HepG2 (cell line): ENCODE data around the gene BANP. TPM values are rescaled to one million over a fixed set of nuclear protein-coding genes. Genes with fewer than 3 reads are reported as not detected.

ENCODE experiments used
- CHD2 ChIP-seq: IDR thresholded peaks from 2 replicates; pipeline ENCODE4 v1.6.1; 2011; ENCODE audit warnings: low read depth, low read length, improper control_type of control experiment
- FIP1L1 ChIP-seq: fragments of 200-400 bp; formaldehyde crosslinking; IDR thresholded peaks from 2 replicates; pipeline ENCODE4 v1.6.1; 2018; ENCODE audit warnings: low read depth, mild to moderate bottlenecking, low read length, moderate library complexity, borderline replicate concordance; ENCODE audit not compliant: insufficient read depth
- HMG20B ChIP-seq: conservative IDR thresholded peaks from 2 replicates; pipeline ENCODE4 v1.6.1; 2016; ENCODE audit warnings: missing genetic modification reagents, missing compliant biosample characterization
- HOMEZ ChIP-seq: IDR thresholded peaks from 2 replicates; pipeline ENCODE4 v1.6.1; 2016; ENCODE audit warnings: low read depth
- NCOA1 ChIP-seq: sonication (generic); formaldehyde crosslinking; IDR thresholded peaks from 2 replicates; pipeline ENCODE4 v1.9.0; 2021; ENCODE audit warnings: missing genetic modification reagents
- POLR2AphosphoS5 ChIP-seq: IDR thresholded peaks from 2 replicates; pipeline ENCODE4 v1.6.1; 2012; ENCODE audit warnings: low read depth, low read length
- PPARG ChIP-seq: conservative IDR thresholded peaks from 2 replicates; pipeline ENCODE4 v1.6.1; 2016; ENCODE audit warnings: missing biosample characterization, missing genetic modification reagents
- PRDM15 ChIP-seq: sonication (generic); formaldehyde crosslinking; IDR thresholded peaks from 2 replicates; pipeline ENCODE4 v1.4.0; 2020; ENCODE audit warnings: missing genetic modification reagents
- PRDM4 ChIP-seq: sonication (generic); formaldehyde crosslinking; IDR thresholded peaks from 2 replicates; pipeline ENCODE4 v1.9.0; 2021; ENCODE audit warnings: missing genetic modification reagents, borderline replicate concordance
- RBM22 ChIP-seq: fragments of 200-400 bp; formaldehyde crosslinking; optimal IDR thresholded peaks from 2 replicates; pipeline ENCODE3; 2017; ENCODE audit warnings: mild to moderate bottlenecking, low read length, moderate library complexity
- SKIL ChIP-seq: sonication (generic); formaldehyde crosslinking; IDR thresholded peaks from 2 replicates; pipeline ENCODE4 v1.8.0; 2022; ENCODE audit warnings: missing genetic modification reagents, mild to moderate bottlenecking, moderate library complexity, borderline replicate concordance
- SOX6 ChIP-seq, 2 experiments: fragments of 450-650 bp in 1 of 2; sonication (generic) in 1 of 2; formaldehyde crosslinking in 1 of 2; IDR thresholded peaks; 2 replicates each; pipeline versions ENCODE4 v1.4.0 to v1.6.1; 2017 to 2020; ENCODE audit warnings: antibody characterized with exemption in 1 of 2, mild to moderate bottlenecking in 1 of 2, missing genetic modification reagents in 1 of 2
- ZNF260 ChIP-seq: sonication (generic); formaldehyde crosslinking; IDR thresholded peaks from 2 replicates; pipeline ENCODE4 v1.4.0; 2020; ENCODE audit warnings: missing genetic modification reagents, low read depth, mild to moderate bottlenecking, borderline replicate concordance
- ZNF513 ChIP-seq: sonication (generic); formaldehyde crosslinking; conservative IDR thresholded peaks from 2 replicates; pipeline ENCODE4 v1.5.0; 2020; ENCODE audit warnings: missing genetic modification reagents
- ZNF7 ChIP-seq: IDR thresholded peaks from 2 replicates; pipeline ENCODE4 v1.6.1; 2016; ENCODE audit warnings: missing biosample characterization, missing genetic modification reagents
- ZNF713 ChIP-seq: sonication (generic); formaldehyde crosslinking; IDR thresholded peaks from 2 replicates; pipeline ENCODE4 v1.4.0; 2020; ENCODE audit warnings: mild to moderate bottlenecking, missing genetic modification reagents
- ZNF720 ChIP-seq: sonication (generic); formaldehyde crosslinking; IDR thresholded peaks from 2 replicates; pipeline ENCODE4 v1.4.0; 2020; ENCODE audit warnings: missing genetic modification reagents
- polyA plus RNA-seq, 8 experiments: library from polyadenylated mRNA; depleted of rRNA in 3 of 8; stranded (reverse) in 7 of 8; unstranded in 1 of 8; fragments of >200 nt; fragmentation: Illumina TruSeq in 4 of 8; extraction: Trizol in 4 of 8; gene quantifications; 2 replicates each; pipeline versions ENCODE4 v1.2.1 to v1.2.3, GENCODE V29; 2011 to 2016; ENCODE audit warnings: low read depth in 4 of 8, missing spikeins in 1 of 8, mixed read lengths in 1 of 8; ENCODE audit not compliant: insufficient read depth in 1 of 8
- total RNA-seq, 5 experiments: library from RNA; depleted of rRNA; stranded (reverse); fragments of >200 nt; fragmentation: Illumina TruSeq; extraction: Trizol; gene quantifications; 2 replicates each; pipeline ENCODE4 v1.2.3, GENCODE V29; 2016; ENCODE audit warnings: low read depth in 1 of 5

BANP gene
- total and polyA plus RNA-seq, 2 of the 13 experiments (the other 11 are each of a cell fraction or from before 2014, with no cell fraction given) = 20.2 to 23.8 TPM

- TF ChIP-seq PRDM15 (CRISPR knock-in tag) (no peak), ZNF7 (CRISPR knock-in tag) (no peak), HMG20B (CRISPR knock-in tag) (no peak), ZNF713 (CRISPR knock-in tag) (no peak), HOMEZ (no peak), ZNF513 (no peak), SOX6 (IDR thresholded peaks at IDR 0.05) (no peak), SOX6 (CRISPR knock-in tag; IDR thresholded peaks at IDR 0.05) (no peak), NCOA1 (CRISPR knock-in tag) (no peak), CHD2 (no peak), RBM22 (peak; percentile 23), SKIL (CRISPR knock-in tag) (no peak), ZNF720 (no peak), ZNF260 (CRISPR knock-in tag) (no peak), POLR2AphosphoS5 (0 out of 2 replicates have a peak, but pooled peaks have one; percentile 21), FIP1L1 (no peak), PPARG (CRISPR knock-in tag) (no peak), PRDM4 (no peak)
Measured at GRCh38 chr16:87953308-87954215, 2.3 kb downstream of the BANP start (continued).
